B cell (primary cell): Measurements from ENCODE around the gene CABLES2. TPM values are rescaled to one million over a fixed set of nuclear protein-coding genes. Genes with fewer than 3 reads are reported as not detected.

Source experiments
- ATAC-seq: fragments of 200-7000 bp; cut with Tn5 transposase; one replicate; pipeline ENCODE4 v1.10.0; 2021; ENCODE audit warnings: low read depth, mild to moderate bottlenecking, moderate number of reproducible peaks, moderate library complexity
- CTCF ChIA-PET: fragments of 350-600 bp; sonication (Branson Sonifier 250); formaldehyde crosslinking; loops from one replicate; lab custom pipeline; 2021; ENCODE audit warnings: antibody characterized with exemption, inconsistent platforms; lab: Charles Lee
- POLR2A ChIA-PET: fragments of 350-600 bp; sonication (Branson Sonifier 250); formaldehyde crosslinking; loops from one replicate; lab custom pipeline; 2021; ENCODE audit warnings: antibody characterized with exemption; lab: Charles Lee
- DNase-seq: peaks from one replicate; pipeline ENCODE4 v3.0.0; 2013
- H2AFZ ChIP-seq: 2 replicates; pipeline ENCODE4 v1.6.1; 2012; ENCODE audit warnings: mild to moderate bottlenecking, low read depth, low read length; ENCODE audit not compliant: insufficient read depth, poor library complexity, severe bottlenecking
- H3K27ac ChIP-seq, 2 donors: 1 replicate in 1 of 2; 2 replicates in 1 of 2; pipeline ENCODE4 v1.5.1; 2012 to 2013; ENCODE audit warnings: low read length in 2 of 2, mild to moderate bottlenecking in 2 of 2, moderate library complexity in 1 of 2
- H3K27me3 ChIP-seq, 4 experiments: fragments of 200-600 bp in 1 of 4; sonication (generic) in 1 of 4; replicated peaks in 1 of 4; 1 replicate in 2 of 4; 2 replicates in 2 of 4; pipeline versions ENCODE4 v1.6.1 to v1.7.0; 2013 to 2016; ENCODE audit warnings: low read length in 3 of 4, mild to moderate bottlenecking in 2 of 4, mixed read lengths in 1 of 4, moderate library complexity in 1 of 4; ENCODE audit not compliant: insufficient read depth in 4 of 4, control insufficient read depth in 3 of 4; ENCODE audit errors: control extremely low read depth in 1 of 4
- H3K36me3 ChIP-seq, 2 experiments: replicated peaks in 1 of 2; 1 replicate in 1 of 2; 2 replicates in 1 of 2; pipeline versions ENCODE4 v1.6.1 to v1.7.1; 2013; ENCODE audit warnings: low read length in 1 of 2; ENCODE audit not compliant: insufficient read depth in 2 of 2, control insufficient read depth in 1 of 2; ENCODE audit errors: control extremely low read depth in 1 of 2, extremely low read depth in 1 of 2
- H3K4me1 ChIP-seq, 2 donors: fragments of 200-600 bp in 1 of 2; sonication (generic) in 1 of 2; 1 replicate in 1 of 2; 2 replicates in 1 of 2; pipeline versions ENCODE4 v1.5.1 to v1.6.1; 2013 to 2017; ENCODE audit warnings: low read length in 2 of 2; ENCODE audit not compliant: control insufficient read depth in 2 of 2, insufficient read depth in 2 of 2
- H3K4me2 ChIP-seq: replicated peaks from 2 replicates; pipeline ENCODE3; 2012; ENCODE audit warnings: mild to moderate bottlenecking, low read depth, low read length; ENCODE audit not compliant: poor library complexity, severe bottlenecking
- H3K4me3 ChIP-seq, 5 experiments: fragments of 200-600 bp in 1 of 5; sonication (generic) in 1 of 5; 1 replicate in 3 of 5; 2 replicates in 2 of 5; pipeline versions ENCODE4 v1.5.1 to v1.7.0; 2011 to 2016; ENCODE audit warnings: low read length in 4 of 5, mild to moderate bottlenecking in 4 of 5, low read depth in 2 of 5, control low read depth in 1 of 5, moderate library complexity in 1 of 5; ENCODE audit not compliant: insufficient read depth in 1 of 5; ENCODE audit errors: control extremely low read depth in 1 of 5, extremely low read depth in 1 of 5
- H3K79me2 ChIP-seq: fragments of 200-600 bp; sonication (generic); one replicate; pipeline ENCODE4 v1.6.0; 2016; ENCODE audit warnings: low read length; ENCODE audit not compliant: control insufficient read depth, insufficient read depth
- H3K9ac ChIP-seq: fragments of 200-600 bp; sonication (generic); 2 replicates; pipeline ENCODE4 v1.6.1; 2017; ENCODE audit warnings: mild to moderate bottlenecking, low read length, moderate library complexity
- H3K9me3 ChIP-seq, 3 donors: one replicate each; pipeline versions ENCODE4 v1.6.1 to v1.7.1; 2013; ENCODE audit warnings: low read length in 2 of 3; ENCODE audit not compliant: control insufficient read depth in 2 of 3, insufficient read depth in 1 of 3; ENCODE audit errors: control extremely low read depth in 1 of 3
- H4K20me1 ChIP-seq: 2 replicates; pipeline ENCODE4 v1.6.0; 2012; ENCODE audit warnings: mild to moderate bottlenecking, low read length; ENCODE audit not compliant: insufficient read depth, control insufficient read depth, poor library complexity, severe bottlenecking
- H3K27ac Mint-ChIP-seq: one replicate; pipeline ENCODE4 v1.8.0; 2021; ENCODE audit warnings: mixed read lengths
- H3K27me3 Mint-ChIP-seq: one replicate; pipeline ENCODE4 v1.8.0; 2021; ENCODE audit warnings: mixed read lengths
- H3K4me1 Mint-ChIP-seq: one replicate; pipeline ENCODE4 v1.8.0; 2021; ENCODE audit warnings: mixed read lengths
- H3K4me3 Mint-ChIP-seq: one replicate; pipeline ENCODE4 v1.8.0; 2021; ENCODE audit warnings: mixed read lengths
- H3K9me3 Mint-ChIP-seq: one replicate; pipeline ENCODE4 v1.8.0; 2022; ENCODE audit warnings: mixed read lengths; ENCODE audit not compliant: insufficient read depth
- CTCF ChIP-seq: fragments of 200-600 bp; IDR thresholded peaks from one replicate; pipeline ENCODE4 v1.8.0; 2022; ENCODE audit warnings: antibody characterized with exemption, mild to moderate bottlenecking
- EZH2 ChIP-seq: IDR thresholded peaks from 2 replicates; pipeline ENCODE4 v1.6.1; 2012; ENCODE audit warnings: borderline replicate concordance, low read depth, mild to moderate bottlenecking, moderate library complexity, low read length; ENCODE audit not compliant: insufficient read depth, poor library complexity, severe bottlenecking
- WGBS: methylation state at CpG from one replicate; pipeline ENCODE4 v1.1.5; 2013; ENCODE audit warnings: missing lambda C conversion rate; ENCODE audit not compliant: insufficient coverage; 5-methylcytosine and 5-hydroxymethylcytosine counted together
- intact Hi-C: fragments of 100-400 bp; cut with micrococcal nuclease; formaldehyde crosslinking; loops from one replicate; pipeline ENCODE4 v1.10.0; 2022
- polyA plus RNA-seq: library from polyadenylated mRNA; depleted of rRNA; stranded (reverse); fragments of >200 nt; gene quantifications from 2 replicates; pipeline ENCODE4 v1.2.3, GENCODE V29; 2012
- total RNA-seq, 2 donors: library from RNA; stranded (reverse); fragments of 120-200 nt in 1 of 2; gene quantifications; 1 replicate in 1 of 2; 2 replicates in 1 of 2; pipeline versions ENCODE4 v1.2.3 to v1.2.4, GENCODE V29; 2013 to 2022

The CABLES2 gene
- total and polyA plus RNA-seq, 2 donors (not counting 1 experiment from before 2014, with no cell fraction given), result 4.8 to 8.2 TPM

- Histone ChIP-seq H3K27ac (no peak overlapping the region), H3K27me3 (peaks cover 0 to 2% (median 0%) of the 10 kb centered on the region in 4 experiments), H3K79me2 (no peaks in the 10 kb centered on the region), H4K20me1 (no peaks in the 10 kb centered on the region), H3K36me3 (no peaks in the 10 kb centered on the region), H3K4me2 (no peak overlapping the region), H3K4me3 (no peak overlapping the region), H3K9ac (no peak overlapping the region), H3K9me3 (peaks cover 0 to 15% (median 0%) of the 10 kb centered on the region in 3 donors), H3K4me1 (no peaks in the 10 kb centered on the region), H2AFZ (no peak overlapping the region)
- ChIA-PET CTCF (no interaction called here), POLR2A (no interaction called here)
- no peak overlapping the region for H3K4me3 Mint-ChIP-seq
- no peaks in the 10 kb centered on the region for H3K4me1 Mint-ChIP-seq
- no peaks in the 10 kb centered on the region for H3K9me3 Mint-ChIP-seq
- intact Hi-C loops, result no loop called here
- H3K27me3 Mint-ChIP-seq, result no peaks in the 10 kb centered on the region
- no peak for TF ChIP-seq CTCF
- no peak for TF ChIP-seq EZH2
- ATAC-seq (no peak), DNase-seq (no peak)
- WGBS, result 82% methylated on average over 6 of the region's 6 CpGs
- H3K27ac Mint-ChIP-seq, result no peak overlapping the region
These were observed 14.6 kb upstream of the CABLES2 start for GRCh38 chr20:62421716-62421990.

- WGBS, result 86% methylated on average over 19 of the region's 24 CpGs
- H3K27ac Mint-ChIP-seq, result no peak overlapping the region
- H3K4me1 Mint-ChIP-seq, result no peaks in the 10 kb centered on the region
- intact Hi-C loops, result no loop called here
- Histone ChIP-seq H3K27me3 (peaks cover 0 to 5% (median 0%) of the 10 kb centered on the region in 4 experiments), H3K9ac (no peak overlapping the region), H4K20me1 (no peaks in the 10 kb centered on the region), H3K4me1 (no peaks in the 10 kb centered on the region), H3K27ac (no peak overlapping the region), H3K9me3 (peaks cover 0 to 13% (median 0%) of the 10 kb centered on the region in 3 donors), H2AFZ (no peak overlapping the region), H3K79me2 (no peaks in the 10 kb centered on the region), H3K36me3 (no peaks in the 10 kb centered on the region), H3K4me2 (no peak overlapping the region), H3K4me3 (no peak overlapping the region)
- H3K27me3 Mint-ChIP-seq, result no peaks in the 10 kb centered on the region
- no peak overlapping the region for H3K4me3 Mint-ChIP-seq
- ATAC-seq (no peak), DNase-seq (no peak)
- POLR2A ChIA-PET, result no interaction called here
- no peaks in the 10 kb centered on the region for H3K9me3 Mint-ChIP-seq
- CTCF ChIA-PET, result no interaction called here
- no peak for TF ChIP-seq CTCF
- TF ChIP-seq EZH2, result no peak
These were observed 14.0 kb upstream of the CABLES2 start for GRCh38 chr20:62420846-62421715.
